Smooth muscle cell (in vitro differentiated cells): ENCODE data around the gene C7orf33. TPM values are rescaled to one million over a fixed set of nuclear protein-coding genes. Genes with fewer than 3 reads are reported as not detected.

Source experiments
- DNase-seq: peaks from one replicate; lab custom pipeline; 2025; ENCODE audit not compliant: unreplicated experiment; lab: John Stamatoyannopoulos, UW
- H2AFZ ChIP-seq: fragments of 200-600 bp; sonication (generic); 2 replicates; pipeline ENCODE4 v1.6.0; 2016; ENCODE audit warnings: antibody characterized with exemption, low read depth, mild to moderate bottlenecking
- H3F3A ChIP-seq: fragments of 200-600 bp; sonication (generic); 2 replicates; pipeline ENCODE4 v1.6.0; 2017; ENCODE audit warnings: antibody characterized with exemption, low read depth
- H3K27ac ChIP-seq: fragments of 200-600 bp; sonication (generic); 2 replicates; pipeline ENCODE4 v1.5.1; 2016; ENCODE audit warnings: low read depth, mild to moderate bottlenecking
- H3K27me3 ChIP-seq: fragments of 200-600 bp; sonication (generic); 2 replicates; pipeline ENCODE4 v1.6.1; 2016; ENCODE audit warnings: low read depth, mild to moderate bottlenecking
- H3K36me3 ChIP-seq: fragments of 200-600 bp; sonication (generic); 2 replicates; pipeline ENCODE4 v1.5.1; 2016; ENCODE audit warnings: low read depth
- H3K4me1 ChIP-seq: fragments of 200-600 bp; sonication (generic); 2 replicates; pipeline ENCODE4 v1.5.1; 2016; ENCODE audit warnings: low read depth
- H3K4me2 ChIP-seq: fragments of 200-600 bp; sonication (generic); 2 replicates; pipeline ENCODE4 v1.6.0; 2016; ENCODE audit warnings: mild to moderate bottlenecking
- H3K4me3 ChIP-seq: fragments of 200-600 bp; sonication (generic); 2 replicates; pipeline ENCODE4 v1.5.1; 2016; ENCODE audit warnings: mild to moderate bottlenecking
- H3K79me2 ChIP-seq: fragments of 200-600 bp; sonication (generic); 2 replicates; pipeline ENCODE4 v1.6.0; 2016; ENCODE audit warnings: low read depth, mild to moderate bottlenecking
- H3K9ac ChIP-seq: fragments of 200-600 bp; sonication (generic); 2 replicates; pipeline ENCODE4 v1.6.0; 2016; ENCODE audit warnings: low read depth
- H3K9me3 ChIP-seq: fragments of 200-600 bp; sonication (generic); replicated peaks from 2 replicates; pipeline ENCODE4 v1.5.1; 2016; ENCODE audit warnings: low read depth
- H4K20me1 ChIP-seq: fragments of 200-600 bp; sonication (generic); 2 replicates; pipeline ENCODE4 v1.6.0; 2016; ENCODE audit warnings: low read depth
- WGBS: methylation state at CpG from one replicate; pipeline ENCODE4 v1.1.7; 2016; ENCODE audit warnings: low lambda C conversion rate; 5-methylcytosine and 5-hydroxymethylcytosine counted together
- polyA plus RNA-seq: library from polyadenylated mRNA; unstranded; fragments of >200 nt; fragmentation: Nextera tagmentation; extraction: Ambion mirVana; gene quantifications from 2 replicates; pipeline ENCODE4 v1.2.1, GENCODE V29; 2016
- total RNA-seq: library from RNA; depleted of rRNA; stranded (reverse); fragments of >200 nt; gene quantifications from 2 replicates; pipeline ENCODE4 v1.2.3, GENCODE V29; 2014
- TF ChIP-seq, protein P1 (sequence below): fragments of 200-600 bp; sonication (generic); IDR thresholded peaks from 2 replicates; pipeline ENCODE4 v1.5.1; 2017; ENCODE audit warnings: borderline replicate concordance, mild to moderate bottlenecking, antibody characterized with exemption; ENCODE audit not compliant: insufficient read depth, poor library complexity, severe bottlenecking

Gene C7orf33
- total and polyA plus RNA-seq, 2 experiments from 2014 or later = not detected

DNA sequence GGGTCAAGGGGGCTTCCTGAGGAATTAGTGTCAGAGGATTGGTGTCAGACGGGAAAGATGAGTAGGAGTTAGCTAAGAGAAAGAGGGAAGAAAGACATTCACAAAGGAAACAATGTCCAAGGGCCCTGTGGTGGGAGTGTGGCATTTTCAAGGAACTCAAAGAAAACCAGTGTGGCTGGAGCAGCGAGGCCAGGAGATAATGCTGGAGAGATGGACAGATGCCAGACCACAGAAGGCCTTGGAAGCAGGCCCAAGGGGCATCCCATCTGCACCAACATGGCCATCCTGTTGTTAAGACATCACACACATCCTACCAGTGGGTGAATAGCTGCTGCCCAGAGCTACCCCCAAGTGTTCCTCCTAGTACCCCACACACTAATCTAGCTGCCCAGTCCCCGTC lies 72.1 kb downstream of the C7orf33 start:
- no peak for DNase-seq
- 55% methylated on average over 3 of the region's 3 CpGs for WGBS
- no peaks in the 10 kb centered on the region for H4K20me1 ChIP-seq

DNA sequence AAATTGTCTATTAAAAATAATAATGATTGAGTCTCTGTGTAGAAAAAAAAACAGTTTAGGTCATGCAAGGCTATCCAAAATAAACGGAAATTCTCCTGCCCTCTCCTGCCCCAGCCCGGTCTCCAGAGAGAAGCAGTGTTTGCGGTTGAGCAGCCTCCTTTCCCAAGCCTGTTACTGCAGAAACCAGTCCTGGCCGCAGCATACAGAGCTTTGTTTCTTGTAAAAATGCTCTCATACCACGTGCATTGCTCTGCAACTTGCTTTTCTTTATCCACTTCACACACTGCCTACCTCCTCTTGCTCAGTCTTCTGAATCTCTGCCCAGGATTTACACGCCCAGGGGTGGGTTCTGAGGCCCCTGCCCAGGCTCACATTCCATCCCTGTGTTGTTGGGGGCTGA lies 73.8 kb downstream of the C7orf33 start:
- Histone ChIP-seq H3K27ac (no peak overlapping the region), H2AFZ (no peak overlapping the region), H3K79me2 (no peaks in the 10 kb centered on the region), H4K20me1 (no peaks in the 10 kb centered on the region), H3K9me3 (no peaks in the 10 kb centered on the region), H3K9ac (no peak overlapping the region), H3K4me2 (no peak overlapping the region), H3K4me3 (no peak overlapping the region), H3K4me1 (no peaks in the 10 kb centered on the region), H3F3A (no peaks in the 10 kb centered on the region), H3K36me3 (no peaks in the 10 kb centered on the region), H3K27me3 (no peaks in the 10 kb centered on the region)
- no peak for DNase-seq
- TF ChIP-seq, protein P1, sequence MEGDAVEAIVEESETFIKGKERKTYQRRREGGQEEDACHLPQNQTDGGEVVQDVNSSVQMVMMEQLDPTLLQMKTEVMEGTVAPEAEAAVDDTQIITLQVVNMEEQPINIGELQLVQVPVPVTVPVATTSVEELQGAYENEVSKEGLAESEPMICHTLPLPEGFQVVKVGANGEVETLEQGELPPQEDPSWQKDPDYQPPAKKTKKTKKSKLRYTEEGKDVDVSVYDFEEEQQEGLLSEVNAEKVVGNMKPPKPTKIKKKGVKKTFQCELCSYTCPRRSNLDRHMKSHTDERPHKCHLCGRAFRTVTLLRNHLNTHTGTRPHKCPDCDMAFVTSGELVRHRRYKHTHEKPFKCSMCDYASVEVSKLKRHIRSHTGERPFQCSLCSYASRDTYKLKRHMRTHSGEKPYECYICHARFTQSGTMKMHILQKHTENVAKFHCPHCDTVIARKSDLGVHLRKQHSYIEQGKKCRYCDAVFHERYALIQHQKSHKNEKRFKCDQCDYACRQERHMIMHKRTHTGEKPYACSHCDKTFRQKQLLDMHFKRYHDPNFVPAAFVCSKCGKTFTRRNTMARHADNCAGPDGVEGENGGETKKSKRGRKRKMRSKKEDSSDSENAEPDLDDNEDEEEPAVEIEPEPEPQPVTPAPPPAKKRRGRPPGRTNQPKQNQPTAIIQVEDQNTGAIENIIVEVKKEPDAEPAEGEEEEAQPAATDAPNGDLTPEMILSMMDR = no peak
- 52% methylated on average over 6 of the region's 6 CpGs for WGBS

More for the DNA sequence above, 72.1 kb downstream of the C7orf33 start:
- TF ChIP-seq, protein P1 = no peak
- Histone ChIP-seq H3K9ac (no peak overlapping the region), H3F3A (no peaks in the 10 kb centered on the region), H3K9me3 (no peaks in the 10 kb centered on the region), H3K27me3 (no peaks in the 10 kb centered on the region), H3K27ac (no peak overlapping the region), H3K36me3 (no peaks in the 10 kb centered on the region), H2AFZ (no peak overlapping the region), H3K79me2 (no peaks in the 10 kb centered on the region), H3K4me2 (no peak overlapping the region), H3K4me3 (no peak overlapping the region), H3K4me1 (no peaks in the 10 kb centered on the region)

DNA sequence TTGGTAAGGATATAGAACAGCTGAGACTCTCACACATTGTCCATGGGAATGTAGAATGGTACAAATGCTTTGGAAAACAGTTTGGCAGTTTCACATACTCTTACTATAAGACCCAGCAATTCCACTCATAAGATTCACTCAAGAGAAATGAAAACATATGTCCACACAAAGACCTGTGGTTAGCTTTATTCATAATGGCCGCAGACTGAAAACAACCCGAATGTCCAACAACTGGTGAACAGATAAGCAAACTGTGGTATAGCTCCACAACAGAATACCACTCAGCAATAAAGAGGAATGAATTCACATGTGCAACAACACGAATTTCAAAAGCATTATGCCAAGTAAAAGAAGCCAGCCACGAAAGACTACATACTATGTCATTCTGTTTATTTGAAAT lies 74.7 kb downstream of the C7orf33 start:
- WGBS = 71% methylated on average over 4 of the region's 4 CpGs
- H4K20me1 ChIP-seq = no peaks in the 10 kb centered on the region
- no peak overlapping the region for H3K27ac ChIP-seq
- no peaks in the 10 kb centered on the region for H3K79me2 ChIP-seq
- no peak overlapping the region for H2AFZ ChIP-seq
- no peaks in the 10 kb centered on the region for H3F3A ChIP-seq
- no peaks in the 10 kb centered on the region for H3K36me3 ChIP-seq
- H3K27me3 ChIP-seq = no peaks in the 10 kb centered on the region
- H3K4me1 ChIP-seq = no peaks in the 10 kb centered on the region
- no peak overlapping the region for H3K4me2 ChIP-seq
- DNase-seq = no peak
- no peak overlapping the region for H3K9ac ChIP-seq
- H3K9me3 ChIP-seq = no peaks in the 10 kb centered on the region
- TF ChIP-seq, protein P1 = no peak
- no peak overlapping the region for H3K4me3 ChIP-seq

Other genes starting within 250 kb of the C7orf33 start
- 44.8 and 58.1 TPM in 2 replicates for gene CUL1, start 108.1 kb downstream of the C7orf33 start, total RNA-seq
- gene CUL1, start 108.1 kb downstream of the C7orf33 start, polyA plus RNA-seq = 34.3 and 38.2 TPM in 2 replicates